Suprapubic skin (tissue), 4 donors: ENCODE measurements around the gene HAPLN3. TPM values are rescaled to one million over a fixed set of nuclear protein-coding genes. Genes with fewer than 3 reads are reported as not detected.

Experiments
- DNase-seq, 2 donors: peaks; one replicate each; pipeline ENCODE4 v3.0.0-alpha.2; 2019; ENCODE audit warnings: low spot score in 2 of 2
- H3K27ac ChIP-seq: fragments of 200-600 bp; sonication (generic); one replicate; pipeline ENCODE4 v1.5.1; 2019
- H3K27me3 ChIP-seq: fragments of 200-600 bp; sonication (generic); one replicate; pipeline ENCODE4 v1.5.1; 2019
- H3K36me3 ChIP-seq: fragments of 200-600 bp; sonication (generic); one replicate; pipeline ENCODE4 v1.5.1; 2019
- H3K4me1 ChIP-seq: fragments of 200-600 bp; sonication (generic); one replicate; pipeline ENCODE4 v1.5.1; 2019
- H3K4me3 ChIP-seq: fragments of 200-600 bp; sonication (generic); one replicate; pipeline ENCODE4 v1.5.1; 2019; ENCODE audit warnings: mild to moderate bottlenecking
- H3K9me3 ChIP-seq: fragments of 200-600 bp; sonication (generic); one replicate; pipeline ENCODE4 v1.5.1; 2019
- EP300 ChIP-seq: sonication (generic); formaldehyde crosslinking; IDR thresholded peaks from one replicate; pipeline ENCODE4 v1.6.1; 2017; ENCODE audit warnings: antibody characterized with exemption
- POLR2A ChIP-seq, 2 donors: fragments of 450-650 bp; IDR thresholded peaks; one replicate each; pipeline ENCODE4 v1.6.1; 2017; ENCODE audit warnings: antibody characterized with exemption in 2 of 2, mild to moderate bottlenecking in 2 of 2, moderate library complexity in 2 of 2
- POLR2AphosphoS5 ChIP-seq, 3 donors: sonication (generic); formaldehyde crosslinking; IDR thresholded peaks; one replicate each; pipeline ENCODE4 v1.6.1; 2017; ENCODE audit warnings: antibody characterized with exemption in 3 of 3
- WGBS: methylation state at CpG from one replicate; pipeline ENCODE4 v1.1.5; 2018; 5-methylcytosine and 5-hydroxymethylcytosine counted together
- total RNA-seq, 4 donors: library from RNA; depleted of rRNA; stranded (reverse); fragments of >200 nt; gene quantifications; one replicate each; pipeline ENCODE4 v1.1.0, GENCODE V29; 2016
- TF ChIP-seq, protein P1 (sequence below), 2 donors: fragments of 200-600 bp in 1 of 2; fragments of 450-650 bp in 1 of 2; sonication (generic) in 1 of 2; IDR thresholded peaks; one replicate each; pipeline ENCODE4 v1.5.1; 2016 to 2019; ENCODE audit warnings: antibody characterized with exemption in 2 of 2, mild to moderate bottlenecking in 1 of 2, moderate library complexity in 1 of 2

Gene HAPLN3
- total RNA-seq, 4 donors from 2014 or later = 4.8 to 14.6 (median 8.9) TPM

DNA sequence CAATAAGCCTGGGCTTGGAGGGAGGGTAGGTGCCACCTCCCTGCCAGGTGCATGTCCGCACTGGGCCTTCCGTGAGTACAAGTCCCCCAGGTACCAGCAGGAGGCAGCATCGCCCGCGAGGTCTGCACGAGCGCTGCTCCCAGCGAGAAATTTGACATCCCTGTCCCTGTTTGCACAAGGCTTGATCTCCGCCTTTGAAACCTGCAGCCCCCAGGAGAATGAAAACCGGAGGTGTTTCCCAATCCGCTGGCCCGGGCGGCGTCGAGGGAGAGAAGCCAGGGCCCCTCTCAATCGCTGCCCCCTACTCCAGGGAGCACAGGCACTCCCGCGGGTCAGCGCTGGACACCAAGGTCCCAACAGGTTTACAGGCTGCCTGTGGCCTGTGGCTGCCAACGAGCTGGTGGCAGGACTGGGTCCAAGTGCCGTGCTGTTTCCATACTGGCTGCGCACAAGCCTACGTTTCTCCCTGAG lies 961 bp downstream of the HAPLN3 start:
- peaks cover 6% of the 10 kb centered on the region for H3K27me3 ChIP-seq
- no peak overlapping the region for H3K27ac ChIP-seq
- no peak for DNase-seq
- H3K4me1 ChIP-seq = peaks cover 39% of the 10 kb centered on the region
- no peaks in the 10 kb centered on the region for H3K9me3 ChIP-seq
- peaks cover 7% of the 10 kb centered on the region for H3K36me3 ChIP-seq
- WGBS = 5% methylated on average over 19 of the region's 23 CpGs
- TF ChIP-seq EP300 = no peak
- TF ChIP-seq, protein P1, sequence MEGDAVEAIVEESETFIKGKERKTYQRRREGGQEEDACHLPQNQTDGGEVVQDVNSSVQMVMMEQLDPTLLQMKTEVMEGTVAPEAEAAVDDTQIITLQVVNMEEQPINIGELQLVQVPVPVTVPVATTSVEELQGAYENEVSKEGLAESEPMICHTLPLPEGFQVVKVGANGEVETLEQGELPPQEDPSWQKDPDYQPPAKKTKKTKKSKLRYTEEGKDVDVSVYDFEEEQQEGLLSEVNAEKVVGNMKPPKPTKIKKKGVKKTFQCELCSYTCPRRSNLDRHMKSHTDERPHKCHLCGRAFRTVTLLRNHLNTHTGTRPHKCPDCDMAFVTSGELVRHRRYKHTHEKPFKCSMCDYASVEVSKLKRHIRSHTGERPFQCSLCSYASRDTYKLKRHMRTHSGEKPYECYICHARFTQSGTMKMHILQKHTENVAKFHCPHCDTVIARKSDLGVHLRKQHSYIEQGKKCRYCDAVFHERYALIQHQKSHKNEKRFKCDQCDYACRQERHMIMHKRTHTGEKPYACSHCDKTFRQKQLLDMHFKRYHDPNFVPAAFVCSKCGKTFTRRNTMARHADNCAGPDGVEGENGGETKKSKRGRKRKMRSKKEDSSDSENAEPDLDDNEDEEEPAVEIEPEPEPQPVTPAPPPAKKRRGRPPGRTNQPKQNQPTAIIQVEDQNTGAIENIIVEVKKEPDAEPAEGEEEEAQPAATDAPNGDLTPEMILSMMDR (IDR thresholded peaks at IDR 0.05) = peak in 1 of 2 donors; percentile 65
- H3K4me3 ChIP-seq = peak overlapping the region; percentile 50

DNA sequence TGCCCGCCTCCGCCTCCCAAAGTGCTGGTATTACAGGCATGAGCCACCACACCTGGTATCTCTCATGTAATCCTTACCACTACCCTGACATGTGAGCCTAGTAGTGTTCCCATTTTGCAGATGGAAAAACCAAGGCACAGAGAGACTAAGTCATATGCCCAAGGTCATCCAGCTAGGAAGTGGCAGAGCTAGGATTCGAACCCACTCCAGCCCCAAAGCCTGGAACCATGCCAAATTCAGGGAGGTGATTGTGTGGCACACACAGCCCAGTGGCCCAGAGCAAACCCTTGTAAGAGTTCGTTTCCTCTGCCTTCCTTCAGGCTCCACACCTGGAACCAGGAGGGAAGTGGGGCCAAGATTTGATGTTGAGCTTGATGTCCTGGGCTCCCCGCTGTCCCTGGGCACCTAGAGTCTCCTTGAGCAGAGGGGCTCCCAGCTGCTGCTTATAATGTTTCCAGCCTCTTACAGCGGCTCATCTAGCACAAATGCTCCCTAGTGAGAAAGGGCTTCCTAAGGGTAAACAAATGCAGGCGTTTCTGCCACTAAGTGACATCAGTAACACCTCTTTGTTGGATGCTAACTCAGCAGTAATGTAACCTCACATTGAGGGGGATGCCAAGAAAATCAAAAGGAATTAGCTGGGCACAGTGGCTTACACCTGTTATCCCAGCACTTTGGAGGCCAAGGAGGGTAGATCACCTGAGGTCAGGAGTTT lies 3.6 kb downstream of the HAPLN3 start:
- no peak for DNase-seq
- Histone ChIP-seq H3K4me3 (no peak overlapping the region), H3K27ac (no peak overlapping the region), H3K9me3 (no peaks in the 10 kb centered on the region), H3K27me3 (peaks cover 6% of the 10 kb centered on the region), H3K36me3 (no peaks in the 10 kb centered on the region), H3K4me1 (peaks cover 25% of the 10 kb centered on the region)
- 83% methylated on average over 5 of the region's 7 CpGs for WGBS
- TF ChIP-seq, protein P1 (IDR thresholded peaks at IDR 0.05) = no peak
- no peak for TF ChIP-seq POLR2AphosphoS5 (IDR thresholded peaks at IDR 0.05)
- TF ChIP-seq POLR2A (IDR thresholded peaks at IDR 0.05) = no peak
- TF ChIP-seq EP300 = no peak

DNA sequence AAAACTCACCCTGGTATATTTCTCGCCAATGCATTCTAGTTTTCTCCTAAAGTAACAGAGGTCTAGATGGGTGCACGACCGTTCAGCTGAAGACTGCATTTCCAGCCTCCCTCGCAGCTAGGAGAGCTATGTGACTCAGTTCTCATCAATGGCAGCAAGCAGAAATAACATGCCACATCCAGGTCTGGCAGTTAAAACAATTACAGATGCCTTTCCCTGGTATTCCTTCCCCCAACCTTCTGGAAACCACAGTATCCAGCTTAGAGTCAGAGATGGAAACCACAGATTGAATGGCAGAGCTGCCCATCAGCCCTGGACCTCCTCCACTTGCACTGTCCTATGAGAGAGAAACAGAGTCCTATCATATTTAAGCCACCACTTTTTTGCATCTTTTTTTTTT lies 4.8 kb downstream of the HAPLN3 start:
- no peak for DNase-seq

DNA sequence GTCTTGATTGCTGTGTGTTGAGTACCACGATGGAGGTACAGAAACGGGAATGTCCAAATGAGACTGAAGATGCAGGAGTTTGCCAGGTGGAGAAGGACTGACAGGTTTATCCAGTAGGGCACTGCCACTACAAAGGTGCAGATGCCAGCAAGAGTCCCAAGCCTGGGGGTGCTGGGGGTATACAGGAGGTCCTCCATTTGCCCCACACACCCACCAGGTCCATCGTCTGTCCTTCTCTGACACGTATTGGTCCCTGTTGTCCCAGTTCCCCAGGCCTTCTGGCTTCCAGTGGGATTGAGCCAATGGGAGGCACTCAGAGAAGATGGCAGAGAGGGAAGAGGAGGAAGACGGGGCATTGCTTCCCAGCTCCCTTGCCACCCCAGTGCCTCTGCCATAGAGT lies 6.6 kb downstream of the HAPLN3 start:
- 87% methylated on average over 5 of the region's 5 CpGs for WGBS
- DNase-seq = no peak
- H3K27me3 ChIP-seq = no peaks in the 10 kb centered on the region
- H3K4me3 ChIP-seq = no peak overlapping the region
- TF ChIP-seq, protein P1 (IDR thresholded peaks at IDR 0.05) = no peak
- TF ChIP-seq POLR2AphosphoS5 (IDR thresholded peaks at IDR 0.05) (no peak), EP300 (no peak), POLR2A (IDR thresholded peaks at IDR 0.05) (no peak)
- H3K27ac ChIP-seq = no peak overlapping the region
- H3K4me1 ChIP-seq = no peaks in the 10 kb centered on the region
- H3K9me3 ChIP-seq = no peaks in the 10 kb centered on the region
- H3K36me3 ChIP-seq = no peaks in the 10 kb centered on the region

More for the DNA sequence above, 4.8 kb downstream of the HAPLN3 start:
- H3K9me3 ChIP-seq = no peaks in the 10 kb centered on the region
- H3K4me3 ChIP-seq = no peak overlapping the region
- TF ChIP-seq EP300 (no peak), POLR2A (IDR thresholded peaks at IDR 0.05) (no peak), POLR2AphosphoS5 (IDR thresholded peaks at IDR 0.05) (no peak)
- TF ChIP-seq, protein P1 (IDR thresholded peaks at IDR 0.05) = no peak
- no peaks in the 10 kb centered on the region for H3K36me3 ChIP-seq
- H3K27me3 ChIP-seq = peaks cover 6% of the 10 kb centered on the region
- peaks cover 15% of the 10 kb centered on the region for H3K4me1 ChIP-seq
- H3K27ac ChIP-seq = no peak overlapping the region
- WGBS = 93% methylated on average over 4 of the region's 4 CpGs

DNA sequence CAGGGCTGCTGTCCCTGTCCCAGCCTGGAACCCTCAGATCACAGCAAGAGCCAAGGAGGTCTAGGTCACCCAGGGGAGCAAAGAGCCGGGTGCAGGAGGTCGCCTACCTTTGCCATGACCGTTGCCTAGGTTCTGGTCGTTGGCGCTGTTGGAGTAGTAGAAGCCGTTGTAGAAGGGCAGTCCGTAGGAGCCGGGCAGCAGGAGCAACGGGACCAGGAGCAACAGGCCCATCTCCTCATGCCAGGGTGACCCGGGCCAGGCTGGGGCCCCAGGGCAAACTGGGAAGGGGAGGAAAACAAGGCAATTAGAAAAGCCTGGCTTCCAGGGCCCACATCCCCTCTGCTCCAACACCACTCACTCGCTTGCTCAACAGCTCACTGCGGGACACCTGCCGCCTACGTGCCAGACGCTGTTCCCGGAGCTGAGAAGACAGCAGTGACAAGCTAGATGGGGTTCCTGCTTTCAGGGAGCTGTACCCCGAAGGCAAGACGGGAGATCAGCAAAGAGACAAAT lies 8.2 kb downstream of the HAPLN3 start:
- no peak overlapping the region for H3K4me3 ChIP-seq
- no peaks in the 10 kb centered on the region for H3K9me3 ChIP-seq
- WGBS = 89% methylated on average over 17 of the region's 18 CpGs
- TF ChIP-seq, protein P1 (IDR thresholded peaks at IDR 0.05) = no peak
- no peak for TF ChIP-seq POLR2AphosphoS5 (IDR thresholded peaks at IDR 0.05)
- TF ChIP-seq POLR2A (IDR thresholded peaks at IDR 0.05) = no peak
- no peak for TF ChIP-seq EP300
- H3K27ac ChIP-seq = no peak overlapping the region
- DNase-seq = no peak
- H3K36me3 ChIP-seq = no peaks in the 10 kb centered on the region
- H3K4me1 ChIP-seq = no peaks in the 10 kb centered on the region
- no peaks in the 10 kb centered on the region for H3K27me3 ChIP-seq
